Thymus (tissue), 14 donors: Measurements from ENCODE around the gene APOC1. TPM values are rescaled to one million over a fixed set of nuclear protein-coding genes. Genes with fewer than 3 reads are reported as not detected.
A peak's percentile ranks its signal among the peaks of the same experiment; 100 is the strongest.
"Not testable (repeated sequence)": the region's sequence is repeated elsewhere in the genome, so short reads cannot be mapped to it uniquely, and the experiment has no call there.

Source experiments
- DNase-seq, 9 donors: peaks; one replicate each; pipeline ENCODE4 v3.0.0-alpha.2; 2013; ENCODE audit warnings: low spot score in 9 of 9, low read depth in 6 of 9, missing footprints in 1 of 9
- H3K27ac ChIP-seq, 2 donors: one replicate each; pipeline ENCODE4 v1.5.1; 2013; ENCODE audit warnings: control low read depth in 1 of 2, low read depth in 1 of 2, low read length in 1 of 2, mild to moderate bottlenecking in 1 of 2, moderate library complexity in 1 of 2
- H3K27me3 ChIP-seq, 2 donors: one replicate each; pipeline ENCODE4 v1.5.1; 2013; ENCODE audit warnings: low read length in 1 of 2; ENCODE audit not compliant: control insufficient read depth in 2 of 2, insufficient read depth in 1 of 2
- H3K36me3 ChIP-seq, 2 donors: one replicate each; pipeline ENCODE4 v1.5.1; 2013; ENCODE audit warnings: low read length in 1 of 2, mild to moderate bottlenecking in 1 of 2, moderate library complexity in 1 of 2; ENCODE audit not compliant: control insufficient read depth in 2 of 2, insufficient read depth in 2 of 2
- H3K4me1 ChIP-seq, 2 donors: one replicate each; pipeline ENCODE4 v1.5.1; 2013; ENCODE audit warnings: low read length in 2 of 2; ENCODE audit not compliant: control insufficient read depth in 2 of 2, insufficient read depth in 2 of 2
- H3K4me3 ChIP-seq, 2 donors: one replicate each; pipeline ENCODE4 v1.5.1; 2013; ENCODE audit warnings: low read length in 2 of 2, control low read depth in 1 of 2, mild to moderate bottlenecking in 1 of 2
- H3K9me3 ChIP-seq, 2 donors: one replicate each; pipeline ENCODE4 v1.5.1; 2013; ENCODE audit warnings: low read length in 1 of 2, mild to moderate bottlenecking in 1 of 2; ENCODE audit not compliant: control insufficient read depth in 2 of 2, insufficient read depth in 1 of 2
- WGBS: extraction: QIAGEN DNeasy Blood & Tissue Kit; methylation state at CpG from one replicate; pipeline ENCODE4 v1.1.7; 2013; 5-methylcytosine and 5-hydroxymethylcytosine counted together
- long read RNA-seq, 10 donors: transcript quantifications; one replicate each; lab custom pipeline, GENCODE V29; 2026
- polyA plus RNA-seq: library from polyadenylated mRNA; stranded (reverse); fragments of 200-250 nt; gene quantifications from one replicate; pipeline ENCODE4 v1.2.3, GENCODE V29; 2013
- total RNA-seq: library from RNA; stranded (reverse); fragments of 120-200 nt; gene quantifications from one replicate; pipeline ENCODE4 v1.2.4, GENCODE V29; 2013
- donor health status: healthy.

Gene APOC1
- total RNA-seq (85.6 TPM), polyA plus RNA-seq (249 TPM)
- long read RNA-seq, donor 1, partial matches to known transcripts = 0 of 2 reads
- long read RNA-seq, donor 1, other reads (novel, unspliced or antisense) = 0 of 2 reads
- long read RNA-seq, donor 2, transcript APOC1-208 (4 exons, 430 nt) = major isoform, 19 of 52 reads
- long read RNA-seq, donor 2, partial matches to known transcripts = 29 of 52 reads
- long read RNA-seq, donor 2, other reads (novel, unspliced or antisense) = 0 of 52 reads
- long read RNA-seq, donor 3, transcript APOC1-208 (4 exons, 430 nt) = major isoform, 22 of 38 reads
- long read RNA-seq, donor 3, partial matches to known transcripts = 15 of 38 reads
- long read RNA-seq, donor 3, other reads (novel, unspliced or antisense) = 0 of 38 reads
- long read RNA-seq, donor 4, transcript APOC1-208 (4 exons, 430 nt) = major isoform, 9 of 20 reads
- long read RNA-seq, donor 4, partial matches to known transcripts = 9 of 20 reads
- long read RNA-seq, donor 4, other reads (novel, unspliced or antisense) = 0 of 20 reads
- long read RNA-seq, donor 5, transcript APOC1-208 (4 exons, 430 nt) = major isoform, 55 of 122 reads
- long read RNA-seq, donor 5, partial matches to known transcripts = 63 of 122 reads
- long read RNA-seq, donor 5, other reads (novel, unspliced or antisense) = 0 of 122 reads
- long read RNA-seq, donor 6, transcript APOC1-208 (4 exons, 430 nt) = major isoform, 11 of 13 reads
- long read RNA-seq, donor 6, partial matches to known transcripts = 0 of 13 reads
- long read RNA-seq, donor 6, other reads (novel, unspliced or antisense) = 0 of 13 reads
- long read RNA-seq, donor 7, transcript APOC1-208 (4 exons, 430 nt) = major isoform, 20 of 45 reads
- long read RNA-seq, donor 7, partial matches to known transcripts = 21 of 45 reads
- long read RNA-seq, donor 7, other reads (novel, unspliced or antisense) = 0 of 45 reads
- long read RNA-seq, donor 8, transcript APOC1-208 (4 exons, 430 nt) = major isoform, 8 of 8 reads
- long read RNA-seq, donor 8, partial matches to known transcripts = 0 of 8 reads
- long read RNA-seq, donor 8, other reads (novel, unspliced or antisense) = 0 of 8 reads
- long read RNA-seq, donor 9, transcript APOC1-208 (4 exons, 430 nt) = major isoform, 10 of 18 reads
- long read RNA-seq, donor 9, partial matches to known transcripts = 7 of 18 reads
- long read RNA-seq, donor 9, other reads (novel, unspliced or antisense) = 0 of 18 reads
- long read RNA-seq, donor 10, transcript APOC1-208 (4 exons, 430 nt) = major isoform, 7 of 17 reads
- long read RNA-seq, donor 10, partial matches to known transcripts = 10 of 17 reads
- long read RNA-seq, donor 10, other reads (novel, unspliced or antisense) = 0 of 17 reads

DNA sequence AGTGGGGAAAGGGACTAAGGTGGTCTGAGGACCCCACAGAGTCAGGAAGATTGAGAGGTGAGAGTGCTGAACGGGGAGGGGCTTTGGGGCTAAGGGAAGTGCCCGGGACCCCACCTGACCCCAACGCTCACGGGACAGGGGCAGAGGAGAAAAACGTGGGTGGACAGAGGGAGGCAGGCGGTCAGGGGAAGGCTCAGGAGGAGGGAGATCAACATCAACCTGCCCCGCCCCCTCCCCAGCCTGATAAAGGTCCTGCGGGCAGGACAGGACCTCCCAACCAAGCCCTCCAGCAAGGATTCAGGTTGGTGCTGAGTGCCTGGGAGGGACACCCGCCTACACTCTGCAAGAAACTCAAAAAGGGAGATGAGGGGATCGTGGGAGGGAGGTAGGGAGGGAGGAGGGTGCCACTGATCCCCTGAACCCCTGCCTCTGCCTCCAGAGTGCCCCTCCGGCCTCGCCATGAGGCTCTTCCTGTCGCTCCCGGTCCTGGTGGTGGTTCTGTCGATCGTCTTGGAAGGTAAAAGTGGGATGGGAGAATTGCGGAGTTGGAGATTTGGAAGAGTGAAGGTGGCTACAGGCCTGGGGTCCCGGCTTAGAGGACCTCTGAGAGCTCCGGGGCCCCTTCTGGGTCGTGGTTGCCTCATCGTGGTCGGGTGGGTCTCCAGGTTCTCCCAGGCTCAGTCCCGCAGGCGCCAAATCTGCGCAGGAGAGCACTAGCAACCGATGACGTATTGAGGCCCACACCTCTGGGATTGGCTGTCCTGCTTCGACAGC lies at the start of gene APOC1:
TSS of gene APOC1 (plus strand) at position 176 of the 774 bp plus-strand sequence. CDS start at position 460, 284 bp downstream.
- Histone ChIP-seq H3K4me1 (peaks cover 0 to 15% of the 10 kb centered on the region in 2 donors), H3K27ac (peak within 1 kb of the TSS in 1 of 2 donors; percentile 18), H3K4me3 (peak within 1 kb of the TSS; percentile 45), H3K27me3 (peaks cover 0 to 35% of the 10 kb centered on the region in 2 donors)
- H3K9me3 ChIP-seq, H3K36me3 ChIP-seq: not testable (repeated sequence)
- 11% methylated on average over 27 of the region's 28 CpGs for WGBS
- peak; percentile 51 to 87 (median 75) for DNase-seq

DNA sequence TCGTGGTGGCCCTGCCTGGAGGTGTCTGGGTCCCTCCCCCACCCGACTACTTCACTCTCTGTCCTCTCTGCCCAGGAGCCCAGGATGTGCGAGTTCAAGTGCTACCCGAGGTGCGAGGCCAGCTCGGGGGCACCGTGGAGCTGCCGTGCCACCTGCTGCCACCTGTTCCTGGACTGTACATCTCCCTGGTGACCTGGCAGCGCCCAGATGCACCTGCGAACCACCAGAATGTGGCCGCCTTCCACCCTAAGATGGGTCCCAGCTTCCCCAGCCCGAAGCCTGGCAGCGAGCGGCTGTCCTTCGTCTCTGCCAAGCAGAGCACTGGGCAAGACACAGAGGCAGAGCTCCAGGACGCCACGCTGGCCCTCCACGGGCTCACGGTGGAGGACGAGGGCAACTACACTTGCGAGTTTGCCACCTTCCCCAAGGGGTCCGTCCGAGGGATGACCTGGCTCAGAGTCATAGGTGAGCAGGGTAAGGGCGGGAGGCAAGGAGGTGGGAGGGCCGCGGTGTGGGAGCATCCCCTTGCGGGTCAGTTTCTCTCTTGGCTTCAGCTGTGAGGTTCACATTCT lies 49.1 kb upstream of the APOC1 start:
- no peak for DNase-seq
- Histone ChIP-seq H3K4me1 (no peaks in the 10 kb centered on the region), H3K36me3 (no peaks in the 10 kb centered on the region), H3K9me3 (no peaks in the 10 kb centered on the region), H3K27ac (no peak overlapping the region), H3K4me3 (no peak overlapping the region), H3K27me3 (no peaks in the 10 kb centered on the region)
- 95% methylated on average over 27 of the region's 27 CpGs for WGBS

DNA sequence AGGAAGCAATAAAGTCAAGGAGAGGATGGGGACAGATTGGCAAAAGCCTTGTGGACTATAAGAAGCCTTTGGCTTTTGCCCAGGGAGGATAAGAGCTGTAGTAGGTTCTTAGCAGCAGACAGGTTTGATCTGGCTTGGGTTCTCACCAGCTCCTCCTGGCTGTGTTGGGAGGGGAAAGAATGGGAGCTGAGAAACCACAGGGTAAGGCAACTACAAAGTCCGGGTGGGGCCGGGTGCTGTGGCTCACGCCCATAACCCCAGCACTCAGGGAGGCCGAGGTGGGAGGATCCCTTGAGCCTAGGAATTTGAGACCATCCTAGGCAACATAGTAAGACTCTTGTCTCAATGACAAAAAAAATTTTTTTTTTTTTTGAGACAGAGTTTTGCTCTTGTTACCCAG lies 47.7 kb upstream of the APOC1 start:
- no peaks in the 10 kb centered on the region for H3K4me1 ChIP-seq
- no peak overlapping the region for H3K27ac ChIP-seq
- DNase-seq = no peak
- H3K36me3 ChIP-seq = no peaks in the 10 kb centered on the region
- 87% methylated on average over 4 of the region's 4 CpGs for WGBS
- no peaks in the 10 kb centered on the region for H3K9me3 ChIP-seq
- H3K27me3 ChIP-seq = no peaks in the 10 kb centered on the region
- H3K4me3 ChIP-seq = no peak overlapping the region

DNA sequence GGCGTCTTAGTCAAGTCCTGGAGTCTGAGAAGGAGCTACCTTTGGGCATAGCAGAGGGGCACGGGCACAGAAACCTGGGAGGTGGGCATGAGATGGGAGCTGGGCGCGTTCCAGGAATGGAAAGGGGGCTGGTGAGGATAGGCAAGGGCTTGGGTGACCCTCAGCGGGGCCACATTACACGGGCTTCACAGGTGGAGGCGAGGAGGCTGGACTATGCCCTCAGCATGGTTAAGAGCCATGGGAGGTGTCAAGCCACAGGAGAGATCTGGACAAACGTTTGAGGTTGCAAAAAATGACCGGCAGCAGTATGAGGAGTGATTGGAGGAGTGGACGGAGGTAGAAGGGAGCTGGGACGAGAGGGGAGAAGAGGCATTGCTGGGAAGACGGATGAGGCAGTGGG lies 46.8 kb upstream of the APOC1 start:
- H3K27me3 ChIP-seq = no peaks in the 10 kb centered on the region
- no peak overlapping the region for H3K27ac ChIP-seq
- no peak overlapping the region for H3K4me3 ChIP-seq
- H3K9me3 ChIP-seq = no peaks in the 10 kb centered on the region
- no peaks in the 10 kb centered on the region for H3K36me3 ChIP-seq
- WGBS = 95% methylated on average over 12 of the region's 12 CpGs
- no peaks in the 10 kb centered on the region for H3K4me1 ChIP-seq
- no peak for DNase-seq

DNA sequence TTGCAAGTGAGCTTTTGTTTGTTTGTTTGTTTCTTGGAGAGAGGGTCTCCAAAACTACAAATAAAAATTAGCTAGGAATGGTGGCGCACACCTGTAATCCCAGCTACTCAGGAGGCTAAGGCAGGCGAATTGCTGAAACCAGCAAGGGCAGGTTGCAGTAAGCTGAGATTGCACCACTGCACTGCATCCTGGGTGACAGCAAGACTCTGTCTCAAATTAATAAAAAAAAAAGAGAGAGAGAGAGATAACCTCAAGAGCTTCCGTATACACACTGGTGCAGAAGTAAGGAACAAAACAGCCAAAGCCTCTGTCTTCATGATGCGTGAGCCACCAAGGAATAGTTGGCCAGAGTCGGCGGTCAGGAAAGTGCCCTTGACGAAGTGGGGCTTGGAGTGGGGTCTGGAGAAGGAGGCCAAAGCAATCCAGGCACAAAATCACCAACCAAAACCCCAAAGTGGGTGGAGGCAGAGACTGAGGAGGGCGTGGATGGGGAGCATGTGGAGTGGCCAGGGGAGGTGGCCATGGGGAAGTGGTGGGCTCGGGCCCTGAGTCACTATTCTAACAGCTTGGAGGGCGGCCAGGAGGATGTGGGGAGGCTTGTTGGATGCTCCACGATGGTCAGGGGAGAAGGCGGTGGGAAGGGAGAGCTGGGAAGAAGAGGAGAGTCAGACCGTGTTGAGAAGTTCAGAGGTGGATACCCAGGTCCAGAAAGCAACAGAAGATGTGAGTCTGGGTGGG lies 44.5 kb upstream of the APOC1 start:
- DNase-seq = no peak
- 75% methylated on average over 13 of the region's 13 CpGs for WGBS
- no peaks in the 10 kb centered on the region for H3K36me3 ChIP-seq

DNA sequence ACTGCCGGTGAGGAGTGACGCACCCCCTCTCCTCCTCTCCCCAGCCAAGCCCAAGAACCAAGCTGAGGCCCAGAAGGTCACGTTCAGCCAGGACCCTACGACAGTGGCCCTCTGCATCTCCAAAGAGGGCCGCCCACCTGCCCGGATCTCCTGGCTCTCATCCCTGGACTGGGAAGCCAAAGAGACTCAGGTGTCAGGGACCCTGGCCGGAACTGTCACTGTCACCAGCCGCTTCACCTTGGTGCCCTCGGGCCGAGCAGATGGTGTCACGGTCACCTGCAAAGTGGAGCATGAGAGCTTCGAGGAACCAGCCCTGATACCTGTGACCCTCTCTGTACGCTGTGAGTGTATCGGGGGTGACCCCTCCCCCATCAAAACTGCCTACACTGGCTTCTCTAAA lies 42.6 kb upstream of the APOC1 start:
- Histone ChIP-seq H3K36me3 (no peaks in the 10 kb centered on the region), H3K4me1 (peaks cover 0 to 16% of the 10 kb centered on the region in 2 donors), H3K4me3 (no peak overlapping the region), H3K9me3 (no peaks in the 10 kb centered on the region), H3K27ac (no peak overlapping the region), H3K27me3 (no peaks in the 10 kb centered on the region)
- 96% methylated on average over 14 of the region's 14 CpGs for WGBS
- DNase-seq = no peak

More for the DNA sequence above, 44.5 kb upstream of the APOC1 start:
- H3K4me3 ChIP-seq = no peak overlapping the region
- H3K27ac ChIP-seq = peak overlapping the region in 1 of 2 donors; percentile 17
- peaks cover 0 to 5% of the 10 kb centered on the region in 2 donors for H3K4me1 ChIP-seq
- H3K27me3 ChIP-seq = no peaks in the 10 kb centered on the region
- H3K9me3 ChIP-seq = no peaks in the 10 kb centered on the region

DNA sequence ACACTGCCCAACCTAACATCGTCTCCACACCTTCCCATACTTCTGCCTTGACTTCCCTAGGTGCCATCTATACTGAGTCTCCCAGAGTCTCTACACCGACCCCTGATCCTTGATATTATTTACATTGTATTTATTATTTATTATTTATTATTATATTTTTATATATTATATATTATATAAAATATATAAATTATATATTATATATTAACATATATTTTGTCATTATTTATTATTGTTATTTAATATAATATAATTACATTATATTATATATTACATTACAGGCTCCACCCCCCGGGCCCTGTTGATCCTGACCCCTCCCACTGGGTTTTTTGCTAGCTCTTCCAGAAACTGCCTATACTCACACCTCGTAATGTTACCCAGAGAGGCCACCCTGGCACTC lies 41.7 kb upstream of the APOC1 start:
- WGBS = 88% methylated on average over 4 of the region's 4 CpGs
- no peaks in the 10 kb centered on the region for H3K27me3 ChIP-seq
- no peaks in the 10 kb centered on the region for H3K36me3 ChIP-seq
- H3K9me3 ChIP-seq = no peaks in the 10 kb centered on the region
- H3K27ac ChIP-seq = no peak overlapping the region
- no peak overlapping the region for H3K4me3 ChIP-seq
- peaks cover 7 to 25% of the 10 kb centered on the region in 2 donors for H3K4me1 ChIP-seq
- DNase-seq = no peak
